ENCODE data around the gene IPPK.

- TF ChIP-seq CTCF (IDR thresholded peaks at IDR 0.05) (no peak), POLR2A (IDR thresholded peaks at IDR 0.05) (no peak)
Observed at GRCh38 chr9:92661743-92662142, 8.2 kb downstream of the IPPK start.
